Keratinocyte (primary cell): Measurements from ENCODE around the gene RBMS3. TPM values are rescaled to one million over a fixed set of nuclear protein-coding genes. Genes with fewer than 3 reads are reported as not detected.

ENCODE experiments used
- DNase-seq: peaks from one replicate; pipeline ENCODE4 v3.0.0-alpha.2; 2011; ENCODE audit warnings: low read depth, missing footprints, low spot score
- FAIRE-seq: peaks from 2 replicates; lab custom pipeline; 2011; peaks lifted over from hg19 to GRCh38; lab: Jason Lieb, UNC
- H2AFZ ChIP-seq: 2 replicates; pipeline ENCODE4 v1.6.0; 2012; ENCODE audit warnings: low read length, control low read depth, inconsistent platforms; ENCODE audit not compliant: control insufficient read depth
- H3K27ac ChIP-seq: 2 replicates; pipeline ENCODE4 v1.5.1; 2011; ENCODE audit warnings: low read length; ENCODE audit not compliant: control insufficient read depth, insufficient read depth
- H3K27me3 ChIP-seq: 3 replicates; pipeline ENCODE4 v1.6.0; 2011; ENCODE audit warnings: low read length; ENCODE audit not compliant: control insufficient read depth, insufficient read depth; ENCODE audit errors: extremely low read depth
- H3K36me3 ChIP-seq, 2 experiments: 2 replicates in 1 of 2; 3 replicates in 1 of 2; pipeline ENCODE4 v1.5.1; 2011; ENCODE audit warnings: low read length in 2 of 2, mild to moderate bottlenecking in 1 of 2; ENCODE audit not compliant: control insufficient read depth in 2 of 2, insufficient read depth in 2 of 2; ENCODE audit errors: extremely low read depth in 1 of 2
- H3K4me1 ChIP-seq: 3 replicates; pipeline ENCODE4 v1.5.1; 2011; ENCODE audit warnings: low read length; ENCODE audit not compliant: control insufficient read depth, insufficient read depth; ENCODE audit errors: extremely low read depth
- H3K4me2 ChIP-seq: 3 replicates; pipeline ENCODE4 v1.6.0; 2011; ENCODE audit warnings: low read depth, low read length; ENCODE audit not compliant: control insufficient read depth, insufficient read depth; ENCODE audit errors: extremely low read depth
- H3K4me3 ChIP-seq, 3 experiments: fragments of 200-600 bp in 1 of 3; sonication (generic) in 1 of 3; 2 replicates in 2 of 3; 3 replicates in 1 of 3; pipeline ENCODE4 v1.5.1; 2011 to 2016; ENCODE audit warnings: low read length in 3 of 3, mild to moderate bottlenecking in 3 of 3, control low read depth in 2 of 3, inconsistent platforms in 1 of 3, low read depth in 1 of 3, mixed read lengths in 1 of 3, mixed run types in 1 of 3, moderate library complexity in 1 of 3; ENCODE audit not compliant: control insufficient read depth in 2 of 3, insufficient read depth in 2 of 3; ENCODE audit errors: extremely low read depth in 1 of 3
- H3K79me2 ChIP-seq: 2 replicates; pipeline ENCODE4 v1.6.0; 2012; ENCODE audit warnings: low read length; ENCODE audit not compliant: control insufficient read depth, insufficient read depth
- H3K9ac ChIP-seq: 3 replicates; pipeline ENCODE4 v1.6.0; 2011; ENCODE audit warnings: low read length; ENCODE audit not compliant: control insufficient read depth, insufficient read depth; ENCODE audit errors: extremely low read depth
- H3K9me1 ChIP-seq: 3 replicates; pipeline ENCODE4 v1.6.0; 2011; ENCODE audit warnings: low read length; ENCODE audit not compliant: control insufficient read depth, insufficient read depth; ENCODE audit errors: extremely low read depth
- H3K9me3 ChIP-seq: 2 replicates; pipeline ENCODE4 v1.5.1; 2012; ENCODE audit warnings: low read depth, low read length; ENCODE audit not compliant: control insufficient read depth
- H4K20me1 ChIP-seq: 3 replicates; pipeline ENCODE4 v1.6.0; 2011; ENCODE audit warnings: low read length; ENCODE audit not compliant: control insufficient read depth, insufficient read depth; ENCODE audit errors: extremely low read depth
- EZH2 ChIP-seq: IDR thresholded peaks from one replicate; pipeline ENCODE4 v1.6.1; 2012; ENCODE audit warnings: inconsistent platforms, mild to moderate bottlenecking, low read length, moderate library complexity
- dilution Hi-C: fragments of 300-500 bp; cut with MboI; formaldehyde crosslinking; loops from one replicate; pipeline ENCODE4 v1.7.0; 2020; ENCODE audit warnings: low sequenced_read_pairs; ENCODE audit not compliant: extremely low pct_ligation_motif_present
- polyA plus RNA-seq, 5 experiments: library from polyadenylated mRNA; depleted of rRNA in 3 of 5; stranded (reverse) in 3 of 5; stranded (forward) in 1 of 5; unstranded in 1 of 5; fragments of >200 nt; gene quantifications; 1 replicate in 1 of 5; 2 replicates in 3 of 5; 3 replicates in 1 of 5; pipeline versions ENCODE4 v1.2.1 to v1.2.3, GENCODE V29; 2011 to 2012; ENCODE audit warnings: missing spikeins in 2 of 5, low read depth in 1 of 5, low replicate concordance in 1 of 5
- TF ChIP-seq, protein P1 (sequence below), 3 experiments: IDR thresholded peaks in 1 of 3; conservative IDR thresholded peaks in 1 of 3; optimal IDR thresholded peaks in 1 of 3; 2 replicates in 2 of 3; 3 replicates in 1 of 3; pipeline versions ENCODE3 to v1.5.1; 2011; ENCODE audit warnings: low read length in 3 of 3, mild to moderate bottlenecking in 3 of 3, moderate library complexity in 2 of 3, control low read depth in 1 of 3, inconsistent platforms in 1 of 3; ENCODE audit not compliant: insufficient read depth in 2 of 3; ENCODE audit errors: extremely low read depth in 1 of 3

RBMS3 gene
- polyA plus RNA-seq, 1 donor (not counting 4 experiments of a cell fraction or from before 2014, with no cell fraction given), result 2.3 TPM

DNA sequence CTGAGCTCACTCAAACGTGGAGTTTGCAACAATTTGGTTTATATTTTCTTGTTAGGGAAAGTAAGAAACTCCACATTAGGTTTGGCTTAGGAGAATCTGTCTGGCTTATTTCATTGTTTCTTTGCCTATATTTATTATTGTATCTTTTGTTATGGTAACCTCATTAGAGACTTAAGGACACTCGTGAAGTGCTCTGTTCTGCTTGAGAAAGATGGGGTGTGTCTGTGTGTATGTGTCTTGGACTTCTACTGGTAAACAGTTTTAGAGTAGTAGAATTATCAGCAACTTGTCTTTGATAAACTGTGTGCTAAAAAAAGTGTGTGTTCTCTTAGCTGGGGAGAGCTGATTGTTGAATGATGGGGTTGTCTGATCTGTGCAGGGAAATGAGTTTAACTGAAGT is 306.5 kb downstream of the RBMS3 start:
- Histone ChIP-seq H2AFZ (no peak overlapping the region), H3K9me3 (no peaks in the 10 kb centered on the region), H3K27me3 (no peaks in the 10 kb centered on the region), H3K4me1 (no peaks in the 10 kb centered on the region), H3K36me3 (no peaks in the 10 kb centered on the region), H3K9me1 (no peaks in the 10 kb centered on the region), H3K9ac (no peak overlapping the region), H4K20me1 (no peaks in the 10 kb centered on the region), H3K79me2 (no peaks in the 10 kb centered on the region), H3K27ac (no peak overlapping the region), H3K4me3 (no peak overlapping the region), H3K4me2 (no peak overlapping the region)
- dilution Hi-C loops, result no loop called here
- no peak for FAIRE-seq
- TF ChIP-seq, protein P1, sequence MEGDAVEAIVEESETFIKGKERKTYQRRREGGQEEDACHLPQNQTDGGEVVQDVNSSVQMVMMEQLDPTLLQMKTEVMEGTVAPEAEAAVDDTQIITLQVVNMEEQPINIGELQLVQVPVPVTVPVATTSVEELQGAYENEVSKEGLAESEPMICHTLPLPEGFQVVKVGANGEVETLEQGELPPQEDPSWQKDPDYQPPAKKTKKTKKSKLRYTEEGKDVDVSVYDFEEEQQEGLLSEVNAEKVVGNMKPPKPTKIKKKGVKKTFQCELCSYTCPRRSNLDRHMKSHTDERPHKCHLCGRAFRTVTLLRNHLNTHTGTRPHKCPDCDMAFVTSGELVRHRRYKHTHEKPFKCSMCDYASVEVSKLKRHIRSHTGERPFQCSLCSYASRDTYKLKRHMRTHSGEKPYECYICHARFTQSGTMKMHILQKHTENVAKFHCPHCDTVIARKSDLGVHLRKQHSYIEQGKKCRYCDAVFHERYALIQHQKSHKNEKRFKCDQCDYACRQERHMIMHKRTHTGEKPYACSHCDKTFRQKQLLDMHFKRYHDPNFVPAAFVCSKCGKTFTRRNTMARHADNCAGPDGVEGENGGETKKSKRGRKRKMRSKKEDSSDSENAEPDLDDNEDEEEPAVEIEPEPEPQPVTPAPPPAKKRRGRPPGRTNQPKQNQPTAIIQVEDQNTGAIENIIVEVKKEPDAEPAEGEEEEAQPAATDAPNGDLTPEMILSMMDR (optimal IDR thresholded peaks at IDR 0.05 in 1 of 3, IDR thresholded peaks at IDR 0.05 in 1 of 3, conservative IDR thresholded peaks at IDR 0.05 in 1 of 3; ENCODE audit: extremely low read depth in 1 of 3, insufficient read depth in 2 of 3, low read length in 3 of 3), result no peak
- TF ChIP-seq EZH2, result no peak
- DNase-seq, result no peak

DNA sequence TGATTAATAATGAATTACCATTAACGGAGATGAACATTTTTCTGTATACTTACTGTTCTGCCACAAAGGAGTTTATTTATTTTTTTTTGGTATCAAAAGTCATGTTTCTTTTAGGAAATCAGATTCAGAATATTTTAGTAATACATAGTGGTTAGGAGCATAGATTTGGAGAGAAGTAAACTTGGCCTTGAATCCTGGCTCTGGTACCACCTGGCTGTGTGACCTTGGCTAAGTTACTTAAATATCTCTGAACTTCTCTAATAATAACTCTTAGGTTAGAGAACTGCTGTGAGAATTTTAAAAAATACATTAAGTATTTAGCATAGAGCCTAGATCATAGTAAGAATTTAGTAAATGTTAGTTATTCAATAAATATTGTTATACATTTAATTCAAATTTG is 309.1 kb downstream of the RBMS3 start:
- H3K4me1 ChIP-seq, result no peaks in the 10 kb centered on the region
- H3K4me3 ChIP-seq, result no peak overlapping the region
- H3K9me3 ChIP-seq, result no peaks in the 10 kb centered on the region
- no peaks in the 10 kb centered on the region for H4K20me1 ChIP-seq
- dilution Hi-C loops, result no loop called here
- no peak overlapping the region for H3K4me2 ChIP-seq
- TF ChIP-seq EZH2, result no peak
- TF ChIP-seq, protein P1 (optimal IDR thresholded peaks at IDR 0.05 in 1 of 3, IDR thresholded peaks at IDR 0.05 in 1 of 3, conservative IDR thresholded peaks at IDR 0.05 in 1 of 3; ENCODE audit: extremely low read depth in 1 of 3, insufficient read depth in 2 of 3, low read length in 3 of 3), result no peak
- no peaks in the 10 kb centered on the region for H3K79me2 ChIP-seq
- H2AFZ ChIP-seq, result no peak overlapping the region
- H3K9ac ChIP-seq, result no peak overlapping the region
- H3K36me3 ChIP-seq, result no peaks in the 10 kb centered on the region
- H3K9me1 ChIP-seq, result no peaks in the 10 kb centered on the region
- H3K27me3 ChIP-seq, result no peaks in the 10 kb centered on the region
- no peak for DNase-seq
- no peak overlapping the region for H3K27ac ChIP-seq
- FAIRE-seq, result no peak
